Esophagus squamous epithelium (tissue), 4 donors: ENCODE data around the gene OR12D3.

Source experiments
- POLR2A ChIP-seq, 4 donors: fragments of 450-650 bp; IDR thresholded peaks; one replicate each; pipeline ENCODE4 v1.6.1; 2017; ENCODE audit warnings: antibody characterized with exemption in 4 of 4, mild to moderate bottlenecking in 4 of 4, moderate library complexity in 3 of 4
- TF ChIP-seq, protein P1 (sequence below), 6 experiments: fragments of 450-650 bp in 4 of 6; fragments of 200-600 bp in 2 of 6; sonication (generic) in 2 of 6; IDR thresholded peaks; one replicate each; pipeline ENCODE4 v1.5.1; 2016 to 2019; ENCODE audit warnings: antibody characterized with exemption in 6 of 6, mild to moderate bottlenecking in 4 of 6, moderate library complexity in 4 of 6

DNA sequence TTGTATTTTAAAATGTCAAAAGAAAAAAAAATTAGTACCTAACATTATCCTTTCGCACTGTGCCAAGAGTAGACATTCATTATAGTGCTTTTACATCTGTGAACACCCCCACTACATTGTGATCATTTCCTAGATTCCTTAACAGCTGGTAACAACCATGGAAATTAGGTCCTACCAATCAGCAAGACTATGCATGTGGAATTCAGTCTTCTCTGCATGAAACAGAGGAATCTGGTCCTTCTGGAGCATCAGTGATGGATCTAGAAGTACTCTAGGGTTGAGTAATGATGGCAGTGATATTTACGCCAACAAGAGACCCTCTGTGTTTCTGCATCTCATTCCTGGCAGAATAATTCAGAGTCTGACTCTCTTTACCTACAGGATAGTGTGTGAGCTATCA, 49.1 kb upstream of the OR12D3 start:
- TF ChIP-seq, protein P1, sequence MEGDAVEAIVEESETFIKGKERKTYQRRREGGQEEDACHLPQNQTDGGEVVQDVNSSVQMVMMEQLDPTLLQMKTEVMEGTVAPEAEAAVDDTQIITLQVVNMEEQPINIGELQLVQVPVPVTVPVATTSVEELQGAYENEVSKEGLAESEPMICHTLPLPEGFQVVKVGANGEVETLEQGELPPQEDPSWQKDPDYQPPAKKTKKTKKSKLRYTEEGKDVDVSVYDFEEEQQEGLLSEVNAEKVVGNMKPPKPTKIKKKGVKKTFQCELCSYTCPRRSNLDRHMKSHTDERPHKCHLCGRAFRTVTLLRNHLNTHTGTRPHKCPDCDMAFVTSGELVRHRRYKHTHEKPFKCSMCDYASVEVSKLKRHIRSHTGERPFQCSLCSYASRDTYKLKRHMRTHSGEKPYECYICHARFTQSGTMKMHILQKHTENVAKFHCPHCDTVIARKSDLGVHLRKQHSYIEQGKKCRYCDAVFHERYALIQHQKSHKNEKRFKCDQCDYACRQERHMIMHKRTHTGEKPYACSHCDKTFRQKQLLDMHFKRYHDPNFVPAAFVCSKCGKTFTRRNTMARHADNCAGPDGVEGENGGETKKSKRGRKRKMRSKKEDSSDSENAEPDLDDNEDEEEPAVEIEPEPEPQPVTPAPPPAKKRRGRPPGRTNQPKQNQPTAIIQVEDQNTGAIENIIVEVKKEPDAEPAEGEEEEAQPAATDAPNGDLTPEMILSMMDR (IDR thresholded peaks at IDR 0.05), result no peak
- TF ChIP-seq POLR2A (IDR thresholded peaks at IDR 0.05), result no peak
